Breast epithelium (tissue), 4 donors: ENCODE results near the gene SLC6A3. TPM values are rescaled to one million over a fixed set of nuclear protein-coding genes. Genes with fewer than 3 reads are reported as not detected.

Source experiments
- DNase-seq, 2 donors: peaks; one replicate each; pipeline ENCODE4 v3.0.0-alpha.2; 2019; ENCODE audit warnings: low spot score in 2 of 2
- H3K27ac ChIP-seq, 2 donors: fragments of 200-600 bp; sonication (generic) in 1 of 2; one replicate each; pipeline ENCODE4 v1.5.1; 2016 to 2019; ENCODE audit warnings: mild to moderate bottlenecking in 1 of 2
- H3K27me3 ChIP-seq, 2 donors: fragments of 200-600 bp; sonication (generic) in 1 of 2; one replicate each; pipeline versions ENCODE4 v1.5.1 to v1.6.0; 2017 to 2019; ENCODE audit warnings: control low read depth in 1 of 2, mild to moderate bottlenecking in 1 of 2
- H3K36me3 ChIP-seq: fragments of 200-600 bp; one replicate; pipeline ENCODE4 v1.5.1; 2019
- H3K4me1 ChIP-seq, 2 donors: fragments of 200-600 bp; sonication (generic); one replicate each; pipeline ENCODE4 v1.5.1; 2016 to 2019; ENCODE audit warnings: control low read depth in 1 of 2
- H3K4me3 ChIP-seq, 3 donors: fragments of 200-600 bp; sonication (generic); 1 replicate in 2 of 3; 2 replicates in 1 of 3; pipeline ENCODE4 v1.5.1; 2016 to 2019; ENCODE audit warnings: mild to moderate bottlenecking in 3 of 3, moderate library complexity in 2 of 3
- H3K9me3 ChIP-seq, 2 donors: fragments of 200-600 bp; sonication (generic) in 1 of 2; one replicate each; pipeline ENCODE4 v1.5.1; 2016 to 2019; ENCODE audit warnings: control low read depth in 1 of 2
- POLR2A ChIP-seq: fragments of 450-650 bp; IDR thresholded peaks from one replicate; pipeline ENCODE4 v1.6.1; 2016; ENCODE audit warnings: antibody characterized with exemption, mild to moderate bottlenecking, moderate library complexity
- POLR2AphosphoS5 ChIP-seq, 3 donors: sonication (generic); formaldehyde crosslinking; IDR thresholded peaks; one replicate each; pipeline ENCODE4 v1.6.1; 2017; ENCODE audit warnings: antibody characterized with exemption in 3 of 3
- intact Hi-C: fragments of 100-400 bp; cut with DNase I; formaldehyde crosslinking; loops from one replicate; pipeline ENCODE4 v1.15.1; 2023; ENCODE audit warnings: low total_unique reads
- total RNA-seq, 3 donors: library from RNA; depleted of rRNA; stranded (reverse); fragments of >200 nt; gene quantifications; one replicate each; pipeline ENCODE4 v1.1.0, GENCODE V29; 2016
- TF ChIP-seq, protein P1 (sequence below), 3 donors: fragments of 450-650 bp; IDR thresholded peaks; one replicate each; pipeline ENCODE4 v1.5.1; 2016 to 2017; ENCODE audit warnings: antibody characterized with exemption in 3 of 3, mild to moderate bottlenecking in 3 of 3, moderate library complexity in 3 of 3

SLC6A3 gene
- total RNA-seq, 3 donors from 2014 or later, result under 0.01 to 0.32 (median 0.15) TPM

DNA sequence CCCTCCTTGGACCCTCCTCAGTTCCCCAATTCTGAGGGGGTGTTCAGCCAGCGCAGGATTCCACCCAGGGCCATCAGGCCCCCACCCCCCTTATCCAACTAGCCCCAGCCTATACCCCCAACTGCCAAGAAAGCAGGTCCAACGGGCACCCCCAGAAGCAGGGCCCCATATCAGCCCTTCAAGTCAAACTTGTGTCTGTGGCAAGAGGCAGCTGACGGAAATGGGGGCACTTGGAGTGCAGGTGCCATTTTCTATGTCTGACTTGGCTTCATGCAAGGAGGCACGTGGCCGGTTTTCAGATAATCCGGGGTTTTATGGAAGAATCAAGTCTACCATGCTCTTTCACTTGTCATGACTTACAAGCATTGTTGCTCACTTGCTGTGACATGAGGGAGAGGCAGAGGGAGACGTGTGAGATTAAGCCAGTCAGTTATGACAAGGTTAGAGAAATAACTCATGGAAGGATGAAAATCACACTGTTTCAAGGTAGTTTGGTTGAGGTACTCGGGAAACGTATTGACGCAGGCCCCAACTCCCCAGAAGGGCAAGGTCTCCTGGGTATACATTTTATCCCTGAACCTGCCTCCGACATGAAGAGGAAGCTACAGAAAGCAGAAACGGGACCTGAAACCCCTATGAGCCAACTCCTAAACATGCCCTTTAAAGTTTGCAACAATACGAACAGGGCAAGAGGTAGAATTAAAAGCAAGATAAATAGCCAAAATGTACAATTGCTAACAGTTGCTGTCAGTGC, 73.8 kb downstream of the SLC6A3 start:
- H3K36me3 ChIP-seq, result no peaks in the 10 kb centered on the region
- no peak for DNase-seq
- H3K27me3 ChIP-seq, result peaks cover 0 to 17% of the 10 kb centered on the region in 2 donors
- TF ChIP-seq POLR2A (no peak), POLR2AphosphoS5 (IDR thresholded peaks at IDR 0.05) (no peak)
- TF ChIP-seq, protein P1, sequence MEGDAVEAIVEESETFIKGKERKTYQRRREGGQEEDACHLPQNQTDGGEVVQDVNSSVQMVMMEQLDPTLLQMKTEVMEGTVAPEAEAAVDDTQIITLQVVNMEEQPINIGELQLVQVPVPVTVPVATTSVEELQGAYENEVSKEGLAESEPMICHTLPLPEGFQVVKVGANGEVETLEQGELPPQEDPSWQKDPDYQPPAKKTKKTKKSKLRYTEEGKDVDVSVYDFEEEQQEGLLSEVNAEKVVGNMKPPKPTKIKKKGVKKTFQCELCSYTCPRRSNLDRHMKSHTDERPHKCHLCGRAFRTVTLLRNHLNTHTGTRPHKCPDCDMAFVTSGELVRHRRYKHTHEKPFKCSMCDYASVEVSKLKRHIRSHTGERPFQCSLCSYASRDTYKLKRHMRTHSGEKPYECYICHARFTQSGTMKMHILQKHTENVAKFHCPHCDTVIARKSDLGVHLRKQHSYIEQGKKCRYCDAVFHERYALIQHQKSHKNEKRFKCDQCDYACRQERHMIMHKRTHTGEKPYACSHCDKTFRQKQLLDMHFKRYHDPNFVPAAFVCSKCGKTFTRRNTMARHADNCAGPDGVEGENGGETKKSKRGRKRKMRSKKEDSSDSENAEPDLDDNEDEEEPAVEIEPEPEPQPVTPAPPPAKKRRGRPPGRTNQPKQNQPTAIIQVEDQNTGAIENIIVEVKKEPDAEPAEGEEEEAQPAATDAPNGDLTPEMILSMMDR (IDR thresholded peaks at IDR 0.05), result no peak
- no peak overlapping the region for H3K4me3 ChIP-seq
- intact Hi-C loops, result no loop called here
- H3K4me1 ChIP-seq, result no peaks in the 10 kb centered on the region
- H3K27ac ChIP-seq, result no peak overlapping the region
- H3K9me3 ChIP-seq, result no peaks in the 10 kb centered on the region

DNA sequence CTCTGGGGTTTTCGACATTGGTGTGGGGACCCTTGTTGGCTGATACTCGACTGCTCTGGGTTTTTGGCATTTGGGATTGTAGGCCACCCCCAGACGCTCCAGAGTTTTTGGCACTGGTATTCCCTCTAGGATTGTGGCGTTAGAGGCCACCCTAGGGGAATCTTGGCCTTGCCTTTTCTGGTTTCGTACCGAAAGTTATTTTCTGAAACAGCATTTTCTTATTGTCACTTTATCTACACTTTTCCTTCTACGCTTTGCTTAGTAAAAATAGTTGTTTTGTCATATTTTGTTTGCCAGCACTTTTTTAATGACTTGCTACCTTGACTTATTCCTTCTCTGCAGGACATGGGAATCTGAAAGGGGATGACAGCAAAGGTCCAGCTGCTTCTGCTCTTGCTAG, 75.2 kb downstream of the SLC6A3 start:
- intact Hi-C loops, result no loop called here
- TF ChIP-seq POLR2AphosphoS5 (IDR thresholded peaks at IDR 0.05) (no peak), POLR2A (no peak)
- TF ChIP-seq, protein P1 (IDR thresholded peaks at IDR 0.05), result no peak
- Histone ChIP-seq H3K27me3 (peaks cover 0 to 21% of the 10 kb centered on the region in 2 donors), H3K4me1 (no peaks in the 10 kb centered on the region), H3K27ac (no peak overlapping the region), H3K4me3 (no peak overlapping the region), H3K36me3 (no peaks in the 10 kb centered on the region), H3K9me3 (no peaks in the 10 kb centered on the region)
- DNase-seq, result no peak

DNA sequence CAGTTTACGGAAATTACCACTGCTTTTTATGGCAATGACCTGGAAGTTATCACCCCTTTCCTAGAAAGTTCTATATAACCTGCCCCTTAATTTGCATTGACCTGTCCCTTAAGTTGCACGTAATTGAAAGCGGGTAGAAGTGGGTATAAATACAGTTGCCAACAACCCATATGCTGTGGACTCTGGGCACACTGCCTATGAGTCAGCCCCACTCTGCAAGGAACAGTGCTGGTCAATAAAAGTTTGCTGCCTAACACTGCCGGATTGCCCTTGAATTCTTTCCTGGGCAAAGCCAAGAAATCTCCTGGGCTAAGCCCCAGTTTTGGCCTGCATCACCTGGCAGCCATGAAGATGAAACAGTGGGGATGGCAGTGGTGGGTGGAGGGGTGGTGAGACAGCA, 76.5 kb downstream of the SLC6A3 start:
- Histone ChIP-seq H3K27me3 (peaks cover 0 to 28% of the 10 kb centered on the region in 2 donors), H3K4me1 (no peaks in the 10 kb centered on the region), H3K4me3 (no peak overlapping the region), H3K9me3 (no peaks in the 10 kb centered on the region), H3K27ac (no peak overlapping the region), H3K36me3 (no peaks in the 10 kb centered on the region)
- DNase-seq, result no peak
- intact Hi-C loops, result loop anchor here (5.0 kb wide), 1 partner anchor 696 kb away; no protein-coding TSS in a partner anchor
- no peak for TF ChIP-seq POLR2A
- TF ChIP-seq, protein P1 (IDR thresholded peaks at IDR 0.05), result no peak
- no peak for TF ChIP-seq POLR2AphosphoS5 (IDR thresholded peaks at IDR 0.05)

DNA sequence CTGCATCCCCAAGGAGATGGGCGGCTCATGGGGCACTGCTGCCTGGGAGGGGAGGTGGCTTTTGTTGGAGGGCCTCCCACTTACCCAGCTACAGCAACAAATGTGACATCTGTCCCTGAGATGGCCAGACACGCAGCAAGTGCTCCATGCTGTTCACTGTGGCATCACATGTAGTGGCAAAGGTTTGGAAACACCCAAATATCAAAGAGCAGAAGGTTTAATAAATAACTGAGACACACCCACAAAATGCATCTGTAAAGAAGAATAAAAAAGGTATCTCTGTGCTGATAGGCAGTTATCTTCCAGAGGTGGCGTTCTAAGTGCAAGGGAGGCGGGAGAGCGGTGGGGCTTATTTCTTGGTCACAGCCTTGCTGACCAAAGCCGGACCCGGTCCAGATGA, 77.0 kb downstream of the SLC6A3 start:
- intact Hi-C loops, result loop anchor here (5.0 kb wide), 1 partner anchor 696 kb away; no protein-coding TSS in a partner anchor
- Histone ChIP-seq H3K4me3 (no peak overlapping the region), H3K9me3 (no peaks in the 10 kb centered on the region), H3K27ac (no peak overlapping the region), H3K36me3 (no peaks in the 10 kb centered on the region), H3K4me1 (no peaks in the 10 kb centered on the region), H3K27me3 (peaks cover 0 to 34% of the 10 kb centered on the region in 2 donors)
- TF ChIP-seq POLR2AphosphoS5 (IDR thresholded peaks at IDR 0.05) (no peak), POLR2A (no peak)
- TF ChIP-seq, protein P1 (IDR thresholded peaks at IDR 0.05), result no peak
- DNase-seq, result no peak

DNA sequence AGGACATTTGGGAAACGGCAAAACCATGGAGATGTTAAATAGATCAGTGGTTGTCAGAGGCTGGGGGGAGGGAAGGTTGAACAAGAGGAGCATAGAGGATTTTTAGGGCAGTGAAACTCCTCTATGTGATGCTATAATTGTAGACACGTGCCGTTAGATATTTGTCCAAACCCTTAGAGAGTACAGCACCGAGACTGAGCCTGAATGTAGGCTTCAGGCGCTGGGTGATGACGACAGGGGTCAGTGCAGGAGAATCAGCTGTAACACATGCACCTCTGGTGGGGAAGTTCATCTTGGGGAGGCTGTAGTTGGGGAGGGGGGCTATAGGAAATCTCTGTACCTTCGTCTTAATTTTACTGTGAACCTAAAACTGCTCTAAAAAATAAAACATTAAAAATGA, 78.1 kb downstream of the SLC6A3 start:
- TF ChIP-seq POLR2A, result no peak
- TF ChIP-seq, protein P1 (IDR thresholded peaks at IDR 0.05), result no peak
- no peak for TF ChIP-seq POLR2AphosphoS5 (IDR thresholded peaks at IDR 0.05)
- H3K4me3 ChIP-seq, result no peak overlapping the region
- H3K36me3 ChIP-seq, result no peaks in the 10 kb centered on the region
- H3K27me3 ChIP-seq, result peaks cover 0 to 44% of the 10 kb centered on the region in 2 donors
- no peaks in the 10 kb centered on the region for H3K9me3 ChIP-seq
- intact Hi-C loops, result loop anchor here (5.0 kb wide), 1 partner anchor 695 kb away; no protein-coding TSS in a partner anchor
- DNase-seq, result no peak
- no peak overlapping the region for H3K27ac ChIP-seq
- H3K4me1 ChIP-seq, result no peaks in the 10 kb centered on the region
